Measurements from ENCODE around the gene PGM3. TPM values are rescaled to one million over a fixed set of nuclear protein-coding genes. Genes with fewer than 3 reads are reported as not detected.

PGM3 gene
- polyA plus RNA-seq, 3 donors: 4.0 to 4.8 (median 4.6) TPM

DNA sequence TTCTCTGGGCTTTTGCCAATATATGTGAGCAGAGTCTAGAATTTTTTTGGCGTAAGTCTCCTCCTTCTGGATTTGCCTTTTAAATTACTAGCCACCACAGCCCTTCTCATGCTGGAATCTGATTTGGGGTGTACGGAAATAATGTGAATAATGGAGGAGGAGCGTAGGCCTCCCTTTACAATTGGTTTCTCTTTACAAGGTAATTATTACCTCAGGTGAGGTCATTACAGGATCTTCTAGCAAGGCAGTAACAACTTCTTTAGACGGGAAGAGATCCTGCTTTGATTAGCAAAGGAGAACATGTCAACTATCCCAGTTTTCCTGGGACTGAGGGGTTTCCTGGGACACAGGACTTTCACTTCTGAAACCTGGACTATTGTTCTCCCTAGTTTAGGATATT is 9.0 kb upstream of the PGM3 start:
- no peaks in the 10 kb centered on the region for H3K79me2 ChIP-seq (ENCODE audit: insufficient read depth, low read length)
- no peak for DNase-seq
- Mint-ChIP-seq H3K4me1 (no peaks in the 10 kb centered on the region), H3K9me3 (peaks cover 0 to 4% (median 0%) of the 10 kb centered on the region in 7 donors), H3K27me3 (ENCODE audit: low read depth in 3 of 3) (peaks cover 0 to 1% (median 0%) of the 10 kb centered on the region in 3 donors), H3K4me3 (no peak overlapping the region), H3K36me3 (peaks cover 0 to 3% of the 10 kb centered on the region in 2 donors), H3K27ac (no peak overlapping the region)
- H3K4me1 ChIP-seq (ENCODE audit: control insufficient read depth in 1 of 2, insufficient read depth in 2 of 2, low read length in 2 of 2): no peaks in the 10 kb centered on the region
- intact Hi-C loops (cut with micrococcal nuclease): no loop called here
- no peak overlapping the region for H3K4me2 ChIP-seq (replicated peaks; ENCODE audit: extremely low read depth, low read length, poor library complexity, severe bottlenecking)
- no peak overlapping the region for H3K4me3 ChIP-seq (replicated peaks in 1 of 3; ENCODE audit: low read depth in 2 of 3, low read length in 3 of 3)
- no peaks in the 10 kb centered on the region for H4K20me1 ChIP-seq (ENCODE audit: insufficient read depth, low read length)
- H3K9me3 ChIP-seq (replicated peaks in 1 of 2; ENCODE audit: control insufficient read depth in 1 of 2, insufficient read depth in 1 of 2, low read length in 2 of 2): no peaks in the 10 kb centered on the region
- no peaks in the 10 kb centered on the region for H3K36me3 ChIP-seq (replicated peaks in 1 of 2; ENCODE audit: control insufficient read depth in 1 of 2, insufficient read depth in 2 of 2, low read length in 2 of 2)
- H3K9ac ChIP-seq (ENCODE audit: insufficient read depth, low read length, poor library complexity, severe bottlenecking): no peak overlapping the region
- H3K27ac ChIP-seq (ENCODE audit: low read depth in 1 of 2, low read length in 2 of 2): no peak overlapping the region
- TF ChIP-seq, protein P1, sequence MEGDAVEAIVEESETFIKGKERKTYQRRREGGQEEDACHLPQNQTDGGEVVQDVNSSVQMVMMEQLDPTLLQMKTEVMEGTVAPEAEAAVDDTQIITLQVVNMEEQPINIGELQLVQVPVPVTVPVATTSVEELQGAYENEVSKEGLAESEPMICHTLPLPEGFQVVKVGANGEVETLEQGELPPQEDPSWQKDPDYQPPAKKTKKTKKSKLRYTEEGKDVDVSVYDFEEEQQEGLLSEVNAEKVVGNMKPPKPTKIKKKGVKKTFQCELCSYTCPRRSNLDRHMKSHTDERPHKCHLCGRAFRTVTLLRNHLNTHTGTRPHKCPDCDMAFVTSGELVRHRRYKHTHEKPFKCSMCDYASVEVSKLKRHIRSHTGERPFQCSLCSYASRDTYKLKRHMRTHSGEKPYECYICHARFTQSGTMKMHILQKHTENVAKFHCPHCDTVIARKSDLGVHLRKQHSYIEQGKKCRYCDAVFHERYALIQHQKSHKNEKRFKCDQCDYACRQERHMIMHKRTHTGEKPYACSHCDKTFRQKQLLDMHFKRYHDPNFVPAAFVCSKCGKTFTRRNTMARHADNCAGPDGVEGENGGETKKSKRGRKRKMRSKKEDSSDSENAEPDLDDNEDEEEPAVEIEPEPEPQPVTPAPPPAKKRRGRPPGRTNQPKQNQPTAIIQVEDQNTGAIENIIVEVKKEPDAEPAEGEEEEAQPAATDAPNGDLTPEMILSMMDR (IDR thresholded peaks at IDR 0.05): no peak
- H2AFZ ChIP-seq (ENCODE audit: insufficient read depth, low read depth, low read length, poor library complexity, severe bottlenecking): no peak overlapping the region
- WGBS (ENCODE audit: insufficient coverage): no CpG with 5 or more reads among the region's 4 CpGs
- no peaks in the 10 kb centered on the region for H3K27me3 ChIP-seq (ENCODE audit: control insufficient read depth in 2 of 2, insufficient read depth in 2 of 2, low read length in 2 of 2)

DNA sequence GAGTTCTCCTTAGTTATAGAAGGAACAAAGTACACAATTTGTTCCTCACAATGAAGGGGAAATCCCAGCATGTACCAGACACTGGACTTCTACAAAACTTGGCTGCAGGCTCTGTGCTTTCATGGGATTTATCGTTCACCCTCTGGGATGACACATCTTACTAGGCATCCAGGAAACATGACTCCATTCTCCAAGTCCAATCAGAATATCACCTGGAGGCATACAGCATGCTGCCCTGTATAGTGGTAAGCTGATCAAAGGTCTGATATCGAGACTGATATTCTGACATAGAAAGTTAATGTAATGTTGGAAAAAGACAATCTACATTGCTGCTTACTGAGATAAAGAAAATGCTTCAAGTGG is 6.8 kb upstream of the PGM3 start:
- H3K4me2 ChIP-seq (replicated peaks; ENCODE audit: extremely low read depth, low read length, poor library complexity, severe bottlenecking): no peak overlapping the region

More for the DNA sequence above, 6.8 kb upstream of the PGM3 start:
- TF ChIP-seq, protein P1 (IDR thresholded peaks at IDR 0.05): no peak
- H3K9ac ChIP-seq (ENCODE audit: insufficient read depth, low read length, poor library complexity, severe bottlenecking): no peak overlapping the region
- Mint-ChIP-seq H3K9me3 (peaks cover 0 to 2% (median 0%) of the 10 kb centered on the region in 7 donors), H3K36me3 (peaks cover 5 to 8% of the 10 kb centered on the region in 2 donors), H3K27ac (no peak overlapping the region), H3K27me3 (ENCODE audit: low read depth in 3 of 3) (no peaks in the 10 kb centered on the region), H3K4me3 (no peak overlapping the region), H3K4me1 (peaks cover 2% of the 10 kb centered on the region)
- no peaks in the 10 kb centered on the region for H3K36me3 ChIP-seq (replicated peaks in 1 of 2; ENCODE audit: control insufficient read depth in 1 of 2, insufficient read depth in 2 of 2, low read length in 2 of 2)
- H3K27ac ChIP-seq (ENCODE audit: low read depth in 1 of 2, low read length in 2 of 2): no peak overlapping the region
- H3K27me3 ChIP-seq (ENCODE audit: control insufficient read depth in 2 of 2, insufficient read depth in 2 of 2, low read length in 2 of 2): no peaks in the 10 kb centered on the region
- H3K9me3 ChIP-seq (replicated peaks in 1 of 2; ENCODE audit: control insufficient read depth in 1 of 2, insufficient read depth in 1 of 2, low read length in 2 of 2): no peaks in the 10 kb centered on the region
- no peak overlapping the region for H2AFZ ChIP-seq (ENCODE audit: insufficient read depth, low read depth, low read length, poor library complexity, severe bottlenecking)
- no peak overlapping the region for H3K4me3 ChIP-seq (replicated peaks in 1 of 3; ENCODE audit: low read depth in 2 of 3, low read length in 3 of 3)
- no peaks in the 10 kb centered on the region for H3K79me2 ChIP-seq (ENCODE audit: insufficient read depth, low read length)
- intact Hi-C loops (cut with micrococcal nuclease): loop anchor here in 1 of 2 donors (10.0 kb wide), 1 partner anchor 955 kb away; the partner anchor contains the start of gene IBTK
- H4K20me1 ChIP-seq (ENCODE audit: insufficient read depth, low read length): no peaks in the 10 kb centered on the region
- DNase-seq: no peak
- H3K4me1 ChIP-seq (ENCODE audit: control insufficient read depth in 1 of 2, insufficient read depth in 2 of 2, low read length in 2 of 2): no peaks in the 10 kb centered on the region
- 100% methylated on average over 1 of the region's 2 CpGs for WGBS (ENCODE audit: insufficient coverage)

All from CD14-positive monocyte (primary cell).